Esophagus squamous epithelium (tissue), 4 donors: Measurements from ENCODE around the gene HP1BP3.

Experiments
- POLR2A ChIP-seq, 4 donors: fragments of 450-650 bp; IDR thresholded peaks; one replicate each; pipeline ENCODE4 v1.6.1; 2017; ENCODE audit warnings: antibody characterized with exemption in 4 of 4, mild to moderate bottlenecking in 4 of 4, moderate library complexity in 3 of 4
- TF ChIP-seq, protein P1 (sequence below), 6 experiments: fragments of 450-650 bp in 4 of 6; fragments of 200-600 bp in 2 of 6; sonication (generic) in 2 of 6; IDR thresholded peaks; one replicate each; pipeline ENCODE4 v1.5.1; 2016 to 2019; ENCODE audit warnings: antibody characterized with exemption in 6 of 6, mild to moderate bottlenecking in 4 of 6, moderate library complexity in 4 of 6

DNA sequence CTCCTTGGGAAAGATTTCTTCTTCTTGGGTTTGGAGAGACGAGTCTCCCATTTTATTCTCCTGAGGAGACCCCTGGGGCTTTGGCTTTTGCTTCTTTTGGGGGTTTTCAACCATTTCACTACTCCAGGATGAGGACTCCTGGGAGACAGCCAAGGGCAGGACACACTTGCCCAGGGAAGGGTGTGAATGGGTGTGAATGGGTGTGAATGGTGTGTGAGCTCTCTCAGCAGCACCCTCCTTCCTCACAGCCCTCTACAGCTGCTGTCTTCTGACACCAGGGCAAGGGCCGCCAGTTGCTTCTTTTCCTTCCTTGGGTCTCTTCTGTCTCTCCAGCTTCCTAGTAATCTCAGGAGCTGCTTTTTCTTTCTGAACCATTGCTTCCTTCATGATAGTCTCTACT, 93.5 kb downstream of the HP1BP3 start:
- TF ChIP-seq, protein P1, sequence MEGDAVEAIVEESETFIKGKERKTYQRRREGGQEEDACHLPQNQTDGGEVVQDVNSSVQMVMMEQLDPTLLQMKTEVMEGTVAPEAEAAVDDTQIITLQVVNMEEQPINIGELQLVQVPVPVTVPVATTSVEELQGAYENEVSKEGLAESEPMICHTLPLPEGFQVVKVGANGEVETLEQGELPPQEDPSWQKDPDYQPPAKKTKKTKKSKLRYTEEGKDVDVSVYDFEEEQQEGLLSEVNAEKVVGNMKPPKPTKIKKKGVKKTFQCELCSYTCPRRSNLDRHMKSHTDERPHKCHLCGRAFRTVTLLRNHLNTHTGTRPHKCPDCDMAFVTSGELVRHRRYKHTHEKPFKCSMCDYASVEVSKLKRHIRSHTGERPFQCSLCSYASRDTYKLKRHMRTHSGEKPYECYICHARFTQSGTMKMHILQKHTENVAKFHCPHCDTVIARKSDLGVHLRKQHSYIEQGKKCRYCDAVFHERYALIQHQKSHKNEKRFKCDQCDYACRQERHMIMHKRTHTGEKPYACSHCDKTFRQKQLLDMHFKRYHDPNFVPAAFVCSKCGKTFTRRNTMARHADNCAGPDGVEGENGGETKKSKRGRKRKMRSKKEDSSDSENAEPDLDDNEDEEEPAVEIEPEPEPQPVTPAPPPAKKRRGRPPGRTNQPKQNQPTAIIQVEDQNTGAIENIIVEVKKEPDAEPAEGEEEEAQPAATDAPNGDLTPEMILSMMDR (IDR thresholded peaks at IDR 0.05) = no peak
- TF ChIP-seq POLR2A (IDR thresholded peaks at IDR 0.05) = no peak
